Neural cell (in vitro differentiated cells): ENCODE measurements around the gene DHRS3. TPM values are rescaled to one million over a fixed set of nuclear protein-coding genes. Genes with fewer than 3 reads are reported as not detected.

Source experiments
- H2AFZ ChIP-seq: fragments of 200-600, 300-800 bp; sonication (generic), shearing (Covaris generic); 2 replicates; pipeline ENCODE4 v1.6.0; 2014; ENCODE audit warnings: low read depth, mild to moderate bottlenecking, antibody characterized with exemption, low read length, moderate library complexity
- H3F3A ChIP-seq: fragments of 200-600 bp; shearing (Covaris generic); 2 replicates; pipeline ENCODE4 v1.6.1; 2016; ENCODE audit warnings: mild to moderate bottlenecking, moderate library complexity, mixed read lengths, antibody characterized with exemption, low read length; ENCODE audit not compliant: insufficient read depth, poor library complexity, severe bottlenecking
- H3K27ac ChIP-seq: fragments of 200-600, 300-800 bp; sonication (generic), shearing (Covaris generic); 2 replicates; pipeline ENCODE4 v1.5.1; 2014; ENCODE audit warnings: mild to moderate bottlenecking, low read length, moderate library complexity
- H3K27me3 ChIP-seq: fragments of 300-800, 200-600 bp; sonication (generic), shearing (Covaris generic); 2 replicates; pipeline ENCODE4 v1.6.0; 2014; ENCODE audit warnings: mild to moderate bottlenecking, low read depth, low read length, moderate library complexity; ENCODE audit not compliant: insufficient read depth
- H3K36me3 ChIP-seq: fragments of 300-800, 200-600 bp; sonication (generic), shearing (Covaris generic); 2 replicates; pipeline ENCODE4 v1.5.1; 2014; ENCODE audit warnings: mild to moderate bottlenecking, antibody characterized with exemption, low read length, moderate library complexity; ENCODE audit not compliant: insufficient read depth
- H3K4me2 ChIP-seq: fragments of 300-800, 200-600 bp; sonication (generic), shearing (Covaris generic); 2 replicates; pipeline ENCODE4 v1.6.0; 2014; ENCODE audit warnings: mild to moderate bottlenecking, low read length
- H3K4me3 ChIP-seq: fragments of 300-800, 200-600 bp; sonication (generic), shearing (Covaris generic); 2 replicates; pipeline ENCODE4 v1.5.1; 2014; ENCODE audit warnings: mild to moderate bottlenecking, low read length, moderate library complexity
- H3K79me2 ChIP-seq: fragments of 200-600 bp; shearing (Covaris generic); replicated peaks from 2 replicates; pipeline ENCODE4 v1.6.0; 2014; ENCODE audit warnings: mild to moderate bottlenecking, low read length, moderate library complexity; ENCODE audit not compliant: insufficient read depth
- H3K9ac ChIP-seq: fragments of 300-800, 200-600 bp; sonication (generic), shearing (Covaris generic); 2 replicates; pipeline ENCODE4 v1.6.1; 2016; ENCODE audit warnings: mild to moderate bottlenecking, low read length, mixed read lengths
- H3K9me2 ChIP-seq: fragments of 200-600 bp; shearing (Covaris generic); 2 replicates; pipeline ENCODE4 v1.6.1; 2016; ENCODE audit warnings: mild to moderate bottlenecking, low read length, mixed read lengths; ENCODE audit not compliant: insufficient read depth
- H3K9me3 ChIP-seq: fragments of 200-600, 300-800 bp; sonication (generic), shearing (Covaris generic); 2 replicates; pipeline ENCODE4 v1.6.1; 2016; ENCODE audit warnings: mild to moderate bottlenecking, mixed run types, low read length, moderate library complexity, mixed read lengths
- H4K20me1 ChIP-seq: fragments of 200-600 bp; shearing (Covaris generic); 2 replicates; pipeline ENCODE4 v1.6.1; 2016; ENCODE audit warnings: mild to moderate bottlenecking, mixed run types; ENCODE audit not compliant: insufficient read depth
- CTCF ChIP-seq: fragments of 450-650 bp; IDR thresholded peaks from 2 replicates; pipeline ENCODE4 v1.5.1; 2014; ENCODE audit warnings: antibody characterized with exemption, mild to moderate bottlenecking, moderate library complexity; ENCODE audit not compliant: poor library complexity, severe bottlenecking
- EP300 ChIP-seq: fragments of 450-650 bp; conservative IDR thresholded peaks from 2 replicates; pipeline ENCODE4 v1.6.1; 2014; ENCODE audit warnings: antibody characterized with exemption, mild to moderate bottlenecking, moderate library complexity; ENCODE audit not compliant: poor library complexity, severe bottlenecking
- EZH2 ChIP-seq: fragments of 200-600, 300-800 bp; shearing (Covaris generic), sonication (generic); IDR thresholded peaks from 2 replicates; pipeline ENCODE4 v1.6.1; 2014; ENCODE audit warnings: antibody characterized with exemption, low read length, borderline replicate concordance, mild to moderate bottlenecking; ENCODE audit not compliant: insufficient read depth, poor library complexity, severe bottlenecking
- MXI1 ChIP-seq: fragments of 450-650 bp; conservative IDR thresholded peaks from 2 replicates; pipeline ENCODE4 v1.6.1; 2014; ENCODE audit warnings: antibody characterized with exemption, mild to moderate bottlenecking; ENCODE audit not compliant: poor library complexity, severe bottlenecking
- POLR2AphosphoS5 ChIP-seq: IDR thresholded peaks from 2 replicates; pipeline ENCODE4 v1.6.1; 2012
- RAD21 ChIP-seq: fragments of 450-650 bp; conservative IDR thresholded peaks from 2 replicates; pipeline ENCODE4 v1.6.1; 2014; ENCODE audit warnings: antibody characterized with exemption, mild to moderate bottlenecking, moderate library complexity
- REST ChIP-seq: IDR thresholded peaks from 2 replicates; pipeline ENCODE4 v1.6.1; 2012; ENCODE audit warnings: borderline replicate concordance
- SMC3 ChIP-seq: fragments of 450-650 bp; conservative IDR thresholded peaks from 2 replicates; pipeline ENCODE4 v1.6.1; 2014; ENCODE audit warnings: antibody characterized with exemption, mild to moderate bottlenecking, moderate library complexity; ENCODE audit not compliant: poor library complexity
- TAF1 ChIP-seq: IDR thresholded peaks from 2 replicates; pipeline ENCODE4 v1.6.1; 2012; ENCODE audit warnings: low read depth
- polyA plus RNA-seq: library from polyadenylated mRNA; depleted of rRNA; stranded (reverse); fragments of >200 nt; gene quantifications from 2 replicates; pipeline ENCODE4 v1.2.3, GENCODE V29; 2014

DHRS3 gene
- polyA plus RNA-seq, 1 donor from 2014 or later: 0.22 TPM

- Histone ChIP-seq H3K9ac (no peak overlapping the region), H3K4me2 (no peak overlapping the region), H4K20me1 (no peaks in the 10 kb centered on the region), H3K4me3 (no peak overlapping the region), H3F3A (no peaks in the 10 kb centered on the region), H3K9me3 (no peaks in the 10 kb centered on the region), H3K27me3 (no peaks in the 10 kb centered on the region), H3K79me2 (no peaks in the 10 kb centered on the region), H3K27ac (no peak overlapping the region), H3K36me3 (no peaks in the 10 kb centered on the region), H3K9me2 (no peaks in the 10 kb centered on the region), H2AFZ (no peak overlapping the region)
- TF ChIP-seq SMC3 (no peak), RAD21 (no peak), EP300 (no peak), CTCF (no peak), TAF1 (no peak), EZH2 (no peak), MXI1 (no peak), REST (no peak), POLR2AphosphoS5 (no peak)
Observed at GRCh38 chr1:12546771-12547585, 71.0 kb downstream of the DHRS3 start.

GRCh38 chr1:12544992-12545391, 73.0 kb downstream of the DHRS3 start:
- Histone ChIP-seq H3K79me2 (no peaks in the 10 kb centered on the region), H2AFZ (no peak overlapping the region), H3K9me2 (no peaks in the 10 kb centered on the region), H3K9me3 (no peaks in the 10 kb centered on the region), H3K27me3 (no peaks in the 10 kb centered on the region), H3K4me2 (no peak overlapping the region), H3K4me3 (no peak overlapping the region), H3F3A (no peaks in the 10 kb centered on the region), H4K20me1 (no peaks in the 10 kb centered on the region), H3K9ac (no peak overlapping the region), H3K27ac (no peak overlapping the region), H3K36me3 (no peaks in the 10 kb centered on the region)
- TF ChIP-seq RAD21: no peak
